GM19099 (cell line): ENCODE data around the gene NOTCH1.

Experiments used
- POLR2A ChIP-seq: IDR thresholded peaks from 3 replicates; pipeline ENCODE4 v1.6.1; 2011; ENCODE audit warnings: low read depth; ENCODE audit not compliant: insufficient read length; ENCODE audit errors: extremely low read depth

The NOTCH1 gene

DNA sequence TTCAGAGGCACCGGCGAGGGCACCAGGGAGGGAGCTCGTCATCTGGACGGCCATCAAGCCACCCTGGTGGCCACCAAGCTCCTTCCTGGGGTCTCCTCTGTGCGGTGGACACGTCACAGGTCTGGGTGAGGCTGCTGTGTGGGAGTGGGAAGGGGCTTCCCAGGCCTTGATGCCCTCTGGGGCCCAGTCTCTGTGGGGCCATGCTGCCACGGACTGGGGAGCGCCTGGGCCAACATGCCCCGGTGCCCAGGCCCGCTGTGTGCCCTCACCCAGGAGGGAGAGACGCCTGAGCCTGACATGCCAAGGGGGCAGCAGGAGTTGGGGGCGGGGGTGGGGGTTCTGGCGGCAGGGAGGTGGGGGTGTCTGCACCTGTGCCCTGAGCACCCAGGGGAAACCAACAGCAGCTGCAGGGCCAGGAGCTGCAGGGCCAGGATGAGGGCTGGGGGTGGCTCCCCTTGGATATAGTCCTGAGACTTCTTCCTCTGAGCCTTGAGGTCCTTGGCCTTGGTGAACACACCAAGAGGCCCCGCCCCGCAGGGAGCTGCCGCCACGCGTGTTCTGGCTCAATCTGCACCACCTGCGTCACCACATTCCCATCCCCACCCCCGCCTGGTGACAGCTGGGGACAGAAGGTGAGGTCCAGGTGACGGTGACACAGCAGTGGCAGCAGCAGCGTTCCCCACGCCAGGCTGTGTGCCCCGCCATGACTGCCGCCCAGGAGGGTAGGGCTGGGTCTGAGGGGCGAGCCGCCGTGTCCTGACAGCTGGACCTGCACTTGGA, 47.7 kb downstream of the NOTCH1 start:
- no peak for TF ChIP-seq POLR2A

DNA sequence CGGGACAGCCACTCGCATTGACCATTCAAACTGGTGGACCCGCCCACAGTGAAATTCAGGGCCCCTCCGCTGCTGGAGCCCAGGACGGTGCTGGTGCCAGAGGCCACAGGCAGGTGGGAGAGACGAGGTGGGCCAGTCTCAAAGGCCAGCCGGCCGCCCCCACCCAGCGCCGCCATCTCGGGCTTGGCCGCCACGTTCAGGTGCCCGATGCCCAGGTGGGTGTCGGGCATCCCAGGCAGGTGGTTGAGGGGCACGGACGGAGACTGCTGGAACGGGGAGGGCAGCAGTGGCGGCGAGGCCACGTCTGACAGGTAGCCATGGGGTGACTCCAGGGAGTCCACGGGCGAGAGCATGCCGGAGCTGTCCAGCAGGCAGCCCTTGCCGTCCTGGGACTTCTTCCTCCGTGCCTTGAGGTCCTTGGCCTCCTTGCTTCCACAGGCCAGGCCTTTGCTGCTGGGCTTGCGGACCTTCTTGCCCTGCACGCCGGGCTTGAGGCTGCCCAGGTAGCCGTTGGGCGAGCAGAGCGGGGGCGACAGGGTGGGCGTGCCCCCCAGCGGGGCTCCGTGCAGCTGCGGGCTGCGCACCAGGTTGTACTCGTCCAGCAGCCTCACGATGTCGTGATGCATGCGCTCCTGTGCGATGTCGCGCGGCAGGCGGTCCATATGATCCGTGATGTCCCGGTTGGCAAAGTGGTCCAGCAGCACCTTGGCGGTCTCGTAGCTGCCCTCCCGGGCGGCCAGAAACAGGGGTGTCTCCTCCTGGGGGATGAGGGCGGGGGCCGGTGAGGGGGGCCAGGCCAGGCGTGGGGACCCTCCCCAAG, 48.8 kb downstream of the NOTCH1 start:
- no peak for TF ChIP-seq POLR2A

DNA sequence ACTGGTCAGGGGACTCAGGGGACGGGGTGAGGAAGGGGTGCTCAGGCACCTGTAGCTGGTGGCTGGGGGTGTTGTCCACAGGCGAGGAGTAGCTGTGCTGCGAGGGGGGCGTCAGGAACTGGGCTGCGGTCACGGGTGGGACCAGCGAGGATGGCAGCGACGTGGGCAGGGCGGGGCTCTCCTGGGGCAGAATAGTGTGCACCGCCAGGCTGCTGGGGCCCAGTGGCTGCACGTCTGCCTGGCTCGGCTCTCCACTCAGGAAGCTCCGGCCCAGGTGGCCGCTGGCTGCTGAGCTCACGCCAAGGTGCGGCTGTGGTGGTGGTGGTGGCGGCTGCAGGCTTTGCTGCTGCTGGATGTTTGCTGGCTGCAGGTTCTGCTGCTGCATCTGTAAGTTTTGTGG, 49.7 kb downstream of the NOTCH1 start:
- TF ChIP-seq POLR2A = no peak

DNA sequence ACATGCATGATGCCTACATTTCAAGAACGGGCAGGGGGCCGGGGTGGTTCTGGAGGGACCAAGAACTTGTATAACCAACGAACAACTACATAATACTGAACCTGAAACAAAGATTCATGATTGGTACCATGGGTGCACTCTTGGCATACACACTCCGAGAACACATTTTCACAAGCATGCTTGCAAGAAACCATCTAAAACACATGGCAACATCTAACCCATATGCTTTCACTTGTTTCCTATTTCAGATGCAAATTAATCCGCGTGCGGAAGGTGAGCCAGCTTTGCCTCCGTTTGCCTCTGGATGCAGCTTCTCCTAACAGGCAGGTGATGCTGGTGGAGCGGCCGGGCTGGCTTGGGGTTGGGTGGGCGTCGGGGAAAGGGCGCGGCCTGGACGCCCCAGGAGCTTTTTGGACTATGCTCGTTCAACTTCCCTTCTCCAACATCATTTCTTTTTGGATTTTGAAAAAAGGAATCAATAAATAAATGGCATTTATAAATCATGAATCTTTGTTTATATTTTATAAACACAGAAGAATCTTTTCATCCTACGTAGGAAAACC, 50.5 kb downstream of the NOTCH1 start:
- no peak for TF ChIP-seq POLR2A

DNA sequence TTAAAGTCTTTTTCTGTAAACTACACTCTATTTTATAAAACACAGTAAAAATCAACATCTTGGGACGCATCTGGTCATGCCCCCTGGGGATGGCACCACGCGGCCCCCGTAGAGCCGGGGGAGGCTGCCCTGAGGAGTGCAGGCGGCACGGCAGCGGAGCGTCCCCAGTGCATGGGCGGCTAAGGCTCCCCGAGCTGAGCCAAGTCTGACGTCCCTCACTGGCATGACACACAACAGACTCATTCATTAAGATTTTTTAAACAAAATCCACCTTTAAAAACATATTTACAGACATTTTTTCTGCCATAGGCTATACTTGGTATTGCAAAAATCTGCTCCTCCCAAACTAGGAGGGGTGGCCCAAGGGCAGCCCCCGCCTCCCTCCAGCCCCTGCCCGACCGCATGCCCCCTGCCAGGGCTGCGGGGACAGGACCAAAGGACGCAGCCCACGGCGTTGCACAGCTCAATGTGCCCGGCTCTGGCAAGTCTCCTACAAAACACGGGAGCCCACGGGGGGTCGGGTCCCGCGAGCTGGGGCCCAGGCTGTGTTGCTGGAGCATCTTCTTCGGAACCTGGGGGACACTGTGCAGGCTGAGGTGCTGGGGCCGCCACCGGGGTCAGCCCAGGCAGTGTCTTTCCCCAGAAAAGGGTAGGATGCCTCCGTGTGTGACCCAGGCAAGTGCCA, 51.2 kb downstream of the NOTCH1 start:
- TF ChIP-seq POLR2A = no peak

- no peak for TF ChIP-seq POLR2A
Observed at GRCh38 chr9:136494012-136494411, 51.8 kb downstream of the NOTCH1 start.

- no peak for TF ChIP-seq POLR2A
Observed at GRCh38 chr9:136493567-136493971, 52.3 kb downstream of the NOTCH1 start.

- no peak for TF ChIP-seq POLR2A
Observed at GRCh38 chr9:136492978-136493522, 52.8 kb downstream of the NOTCH1 start.

DNA sequence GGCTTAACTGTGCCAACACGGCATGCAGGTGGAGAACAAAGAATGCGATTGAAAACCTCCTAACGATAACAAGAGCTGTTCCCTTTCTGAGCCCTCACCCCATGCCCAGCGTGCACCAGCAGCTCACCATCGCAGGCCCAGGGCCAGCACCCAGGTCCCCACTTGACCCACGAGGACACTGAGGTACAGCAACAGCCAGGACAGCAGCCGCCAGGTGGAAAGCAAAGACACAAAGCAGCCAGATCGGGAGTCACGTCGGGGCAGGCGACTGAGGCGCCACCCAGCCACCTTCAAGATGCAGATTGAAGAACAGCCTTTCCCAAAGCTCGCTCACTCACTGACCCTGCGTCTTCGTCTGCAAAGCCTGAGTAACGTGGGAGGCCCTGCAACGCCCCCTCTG, 56.1 kb downstream of the NOTCH1 start:
- no peak for TF ChIP-seq POLR2A

- TF ChIP-seq POLR2A = no peak
Observed at GRCh38 chr9:136488247-136489214, 57.3 kb downstream of the NOTCH1 start.

DNA sequence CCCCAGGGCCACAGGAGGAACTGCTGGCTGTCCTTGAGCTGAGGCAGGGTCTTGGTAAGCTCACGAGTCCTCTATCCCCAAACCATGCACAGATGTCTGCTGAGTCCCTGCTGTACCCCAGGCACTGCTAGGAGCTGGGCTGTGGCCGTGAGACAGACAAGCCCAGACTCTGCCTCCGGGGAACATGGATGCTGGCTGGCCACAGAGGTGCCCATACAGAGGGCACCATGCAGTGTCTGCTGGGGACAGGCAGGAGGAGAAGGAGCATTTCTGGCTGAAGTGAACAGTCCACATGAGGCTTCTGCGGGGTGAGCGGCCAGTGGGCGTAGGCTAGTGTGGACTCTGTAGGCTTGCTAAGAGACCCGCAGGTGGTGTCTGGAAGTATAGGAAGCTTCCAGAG, 58.2 kb downstream of the NOTCH1 start:
- TF ChIP-seq POLR2A = no peak

- no peak for TF ChIP-seq POLR2A
Observed at GRCh38 chr9:136486823-136487620, 58.8 kb downstream of the NOTCH1 start.

GRCh38 chr9:136486131-136486530, 59.7 kb downstream of the NOTCH1 start:
- TF ChIP-seq POLR2A = no peak
